Fibroblast of the aortic adventitia (primary cell): Measurements from ENCODE around the gene JADE1. TPM values are rescaled to one million over a fixed set of nuclear protein-coding genes. Genes with fewer than 3 reads are reported as not detected.
A peak's percentile ranks its signal among the peaks of the same experiment; 100 is the strongest.

ENCODE experiments used
- DNase-seq: peaks from one replicate; pipeline ENCODE4 v3.0.0-alpha.2; 2010; ENCODE audit warnings: low read depth
- H3K4me3 ChIP-seq: 2 replicates; pipeline ENCODE4 v1.5.1; 2011; ENCODE audit warnings: low read depth, mild to moderate bottlenecking, control low read depth, low read length, moderate library complexity
- total RNA-seq: library from RNA; depleted of rRNA; stranded (reverse); fragments of >200 nt; gene quantifications from 2 replicates; pipeline ENCODE4 v1.2.3, GENCODE V29; 2012; ENCODE audit warnings: low replicate concordance
- TF ChIP-seq, protein P1 (sequence below): IDR thresholded peaks from 2 replicates; pipeline ENCODE4 v1.5.1; 2011; ENCODE audit warnings: mild to moderate bottlenecking, low read length, control low read depth, inconsistent platforms; ENCODE audit not compliant: insufficient read depth

JADE1 gene
- total RNA-seq, 1 donor, result 25.8 TPM

DNA sequence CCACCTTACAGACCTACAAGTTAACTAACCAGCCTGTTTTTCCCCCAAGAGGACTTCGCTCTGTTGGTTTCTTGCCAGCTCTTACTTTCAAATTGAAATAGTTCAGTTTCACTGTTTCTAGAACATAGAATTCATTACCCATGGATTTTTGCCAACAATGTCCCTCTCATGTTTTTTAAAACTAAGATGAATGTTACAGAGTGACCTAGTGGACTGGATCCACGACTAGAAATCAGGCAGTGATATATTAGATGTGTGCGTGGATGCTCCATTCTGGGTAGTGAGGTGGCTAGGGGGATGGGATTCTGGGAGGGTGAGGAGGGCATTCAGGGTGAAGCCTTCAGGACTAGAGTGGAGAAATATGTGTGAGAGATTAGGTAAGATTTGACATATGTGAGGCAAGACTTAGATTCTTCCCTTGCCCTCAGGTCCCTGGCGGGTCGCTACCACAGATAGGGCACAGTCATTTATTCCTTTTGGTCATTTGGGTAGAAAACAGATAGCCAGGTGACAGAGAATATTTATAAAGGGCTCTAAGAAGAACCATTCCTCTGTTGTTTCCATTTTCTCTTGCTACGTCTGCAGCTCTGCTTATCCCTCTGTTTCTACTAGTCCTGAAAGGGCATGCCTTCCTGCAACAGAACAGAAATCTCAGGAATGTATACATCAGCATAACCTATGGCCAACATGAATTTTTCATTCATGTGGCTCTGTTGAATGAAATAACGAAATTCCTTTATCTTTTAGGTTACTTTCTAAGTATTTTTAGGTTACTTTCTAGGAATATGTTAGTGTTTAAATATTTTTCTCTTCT is 15.4 kb upstream of the JADE1 start:
- no peak for DNase-seq
- no peak overlapping the region for H3K4me3 ChIP-seq
- TF ChIP-seq, protein P1, sequence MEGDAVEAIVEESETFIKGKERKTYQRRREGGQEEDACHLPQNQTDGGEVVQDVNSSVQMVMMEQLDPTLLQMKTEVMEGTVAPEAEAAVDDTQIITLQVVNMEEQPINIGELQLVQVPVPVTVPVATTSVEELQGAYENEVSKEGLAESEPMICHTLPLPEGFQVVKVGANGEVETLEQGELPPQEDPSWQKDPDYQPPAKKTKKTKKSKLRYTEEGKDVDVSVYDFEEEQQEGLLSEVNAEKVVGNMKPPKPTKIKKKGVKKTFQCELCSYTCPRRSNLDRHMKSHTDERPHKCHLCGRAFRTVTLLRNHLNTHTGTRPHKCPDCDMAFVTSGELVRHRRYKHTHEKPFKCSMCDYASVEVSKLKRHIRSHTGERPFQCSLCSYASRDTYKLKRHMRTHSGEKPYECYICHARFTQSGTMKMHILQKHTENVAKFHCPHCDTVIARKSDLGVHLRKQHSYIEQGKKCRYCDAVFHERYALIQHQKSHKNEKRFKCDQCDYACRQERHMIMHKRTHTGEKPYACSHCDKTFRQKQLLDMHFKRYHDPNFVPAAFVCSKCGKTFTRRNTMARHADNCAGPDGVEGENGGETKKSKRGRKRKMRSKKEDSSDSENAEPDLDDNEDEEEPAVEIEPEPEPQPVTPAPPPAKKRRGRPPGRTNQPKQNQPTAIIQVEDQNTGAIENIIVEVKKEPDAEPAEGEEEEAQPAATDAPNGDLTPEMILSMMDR, result no peak

DNA sequence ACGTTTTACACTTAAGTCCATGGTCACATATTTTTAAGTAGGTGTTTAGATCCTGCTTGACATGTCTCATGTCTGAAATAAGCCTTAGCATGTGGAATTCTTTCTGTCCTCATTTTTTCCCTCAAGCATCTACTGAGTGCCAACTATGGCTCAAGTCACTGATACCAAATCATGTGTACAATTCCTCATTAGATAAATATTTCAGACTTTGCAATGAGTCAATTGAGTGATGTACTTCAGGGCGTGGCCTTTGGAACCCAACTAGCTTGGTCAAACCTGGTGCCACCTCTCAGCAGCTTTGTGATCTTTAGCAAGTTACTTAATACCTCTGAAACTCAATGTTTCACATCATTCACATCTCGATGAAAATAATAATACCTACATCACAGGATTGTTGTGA is 12.6 kb upstream of the JADE1 start:
- no peak overlapping the region for H3K4me3 ChIP-seq
- DNase-seq, result peak; percentile 43
- TF ChIP-seq, protein P1, result no peak

DNA sequence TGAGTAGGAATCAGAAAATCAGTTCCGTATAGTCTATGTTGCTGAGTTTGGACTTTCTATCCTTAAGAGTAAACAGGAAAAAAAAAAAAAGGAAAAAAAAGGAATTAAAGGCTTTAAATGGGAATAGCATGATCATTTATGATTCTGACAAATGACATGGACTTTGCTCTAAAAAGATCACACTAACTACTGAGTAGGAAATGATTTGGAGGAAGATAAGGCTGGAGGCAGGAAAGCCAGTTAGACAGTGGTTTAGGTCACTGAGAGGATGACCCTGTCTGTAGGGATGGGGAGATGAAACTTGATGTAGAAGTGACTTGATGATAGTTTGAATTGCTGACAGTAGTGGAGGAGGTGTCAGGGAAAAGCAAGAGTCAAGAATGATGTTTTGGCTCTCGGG is 9.2 kb upstream of the JADE1 start:
- DNase-seq, result no peak
- TF ChIP-seq, protein P1, result no peak
- H3K4me3 ChIP-seq, result no peak overlapping the region

DNA sequence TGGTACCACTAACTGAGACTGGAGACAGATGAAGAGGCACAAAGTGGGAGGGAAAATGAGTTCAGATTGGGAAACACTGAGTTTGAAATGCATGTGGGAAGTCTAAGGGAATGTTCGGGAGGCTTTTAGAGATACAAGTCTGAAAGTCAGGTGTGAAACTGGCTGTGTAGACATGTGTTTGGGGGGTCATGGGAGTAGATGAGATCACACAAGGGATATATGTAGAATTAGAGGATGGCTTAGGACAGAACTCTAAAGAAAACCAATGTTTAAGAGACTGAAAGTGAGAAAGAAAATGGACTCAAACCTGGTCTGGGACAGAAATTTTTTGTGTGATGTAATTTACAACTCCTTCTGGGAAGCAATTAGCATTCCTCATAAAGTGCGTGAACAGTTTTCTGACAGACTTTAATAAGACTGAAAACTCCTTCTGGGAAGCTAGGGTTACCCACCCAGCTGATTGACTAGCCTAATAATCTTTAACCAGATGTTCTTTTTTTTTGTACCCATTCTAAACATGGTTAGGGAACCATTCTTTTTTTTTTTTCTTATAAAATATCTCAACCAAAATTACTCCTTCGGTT is 8.7 kb upstream of the JADE1 start:
- DNase-seq, result no peak
- TF ChIP-seq, protein P1, result no peak
- H3K4me3 ChIP-seq, result no peak overlapping the region

DNA sequence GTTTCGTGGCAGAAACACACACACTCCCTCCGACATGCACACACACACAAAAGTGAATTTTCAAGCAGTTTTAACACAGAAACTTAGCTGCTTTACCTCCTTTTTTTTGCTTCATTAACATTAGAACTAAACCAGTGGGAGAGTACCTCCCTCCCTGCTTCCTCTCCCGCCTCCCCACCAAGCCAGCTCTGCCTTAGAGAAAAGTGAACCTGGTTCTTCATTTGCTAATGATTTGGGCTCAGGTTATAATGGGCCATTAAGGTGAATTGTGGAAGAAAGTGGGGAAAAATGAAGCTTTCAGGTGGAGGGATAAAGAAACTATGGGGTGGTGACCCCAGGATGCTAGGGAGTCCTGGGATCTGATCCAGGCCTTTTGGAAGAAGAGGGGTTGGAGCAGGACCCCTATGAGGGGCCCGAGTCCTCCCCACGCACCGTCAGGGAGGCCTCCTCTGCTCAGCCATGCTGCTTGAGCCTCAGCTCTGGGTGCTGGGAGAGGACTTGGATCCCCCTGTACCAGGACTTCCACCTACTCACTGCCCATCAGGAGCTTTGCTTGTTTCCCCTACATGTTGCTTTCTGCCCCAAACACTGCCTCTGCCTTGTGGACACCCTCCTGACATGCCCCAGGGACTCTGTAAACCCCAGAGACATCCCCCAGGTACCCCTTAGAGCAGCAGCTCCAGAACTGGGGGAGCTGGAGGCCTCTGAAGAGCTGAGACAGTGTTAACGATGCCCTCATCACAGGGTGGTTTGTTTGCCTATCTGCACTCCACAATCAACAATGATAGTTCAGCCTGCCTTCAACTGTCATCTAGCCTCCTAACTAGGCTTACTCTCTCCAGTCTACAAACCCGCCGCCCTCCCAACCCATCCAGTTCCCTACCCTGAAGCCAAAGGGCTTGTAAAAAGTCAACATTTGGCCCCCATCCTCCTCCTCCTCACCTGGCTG is 6.5 kb upstream of the JADE1 start:
- TF ChIP-seq, protein P1, result no peak
- DNase-seq, result no peak
- H3K4me3 ChIP-seq, result no peak overlapping the region

DNA sequence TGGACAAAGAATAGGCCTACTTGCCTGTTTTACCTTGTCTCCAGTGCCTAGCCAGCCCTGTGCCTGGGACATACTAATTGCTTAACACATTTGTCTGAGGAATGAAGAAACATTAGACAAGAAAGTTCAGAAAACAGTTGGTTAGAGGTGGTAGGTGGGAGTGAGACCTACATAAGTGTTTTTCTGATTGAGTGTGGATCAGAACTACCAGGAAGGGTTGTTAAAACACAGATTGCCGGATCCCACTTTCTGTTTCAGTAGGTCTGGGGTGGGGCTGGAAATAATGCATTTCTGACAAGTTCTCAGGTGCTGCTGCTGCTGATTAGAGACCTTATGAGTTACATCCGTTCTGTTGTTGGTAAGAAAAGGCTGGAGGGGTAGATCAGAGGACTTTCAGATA is 5.7 kb upstream of the JADE1 start:
- TF ChIP-seq, protein P1, result no peak
- DNase-seq, result no peak
- H3K4me3 ChIP-seq, result no peak overlapping the region
